Activated CD4-positive, alpha-beta T cell treated with anti-CD3 and anti-CD28 coated beads, Interleukin-2, amount 50 U/mL, for 4 hours (primary cell): ENCODE data around the gene TMEM158.

Source experiments
- DNase-seq, 2 experiments: peaks; one replicate each; pipeline ENCODE4 v3.0.0-alpha.2; 2020

TMEM158 gene

GRCh38 chr3:45232521-45232920 is 6.4 kb upstream of the TMEM158 start:
- no peak for DNase-seq

- DNase-seq, result no peak
These were observed 1.9 kb upstream of the TMEM158 start for GRCh38 chr3:45227946-45228345.

GRCh38 chr3:45227071-45227820 is 1.2 kb upstream of the TMEM158 start:
- no peak for DNase-seq

GRCh38 chr3:45225465-45226205 is 452 bp downstream of the TMEM158 start:
- DNase-seq, result peak; percentile 21 to 37

GRCh38 chr3:45224824-45225464 is 1.1 kb downstream of the TMEM158 start:
- no peak for DNase-seq

GRCh38 chr3:45223889-45224727 is 2.0 kb downstream of the TMEM158 start:
- DNase-seq, result peak; percentile 27 to 28

GRCh38 chr3:45219694-45220093 is 6.4 kb downstream of the TMEM158 start:
- DNase-seq, result no peak

- DNase-seq, result no peak
These were observed 7.3 kb downstream of the TMEM158 start for GRCh38 chr3:45218578-45219390.

- DNase-seq, result no peak
These were observed 10.0 kb downstream of the TMEM158 start for GRCh38 chr3:45216021-45216609.

GRCh38 chr3:45215466-45215865 is 10.6 kb downstream of the TMEM158 start:
- no peak for DNase-seq

- DNase-seq, result no peak
These were observed 11.9 kb downstream of the TMEM158 start for GRCh38 chr3:45214061-45214680.

GRCh38 chr3:45212095-45212468 is 14.0 kb downstream of the TMEM158 start:
- no peak for DNase-seq

- DNase-seq, result no peak
These were observed 14.5 kb downstream of the TMEM158 start for GRCh38 chr3:45211466-45212094.

- peak; percentile 81 to 83 for DNase-seq
These were observed 15.6 kb downstream of the TMEM158 start for GRCh38 chr3:45210308-45211041.

- no peak for DNase-seq
These were observed 16.6 kb downstream of the TMEM158 start for GRCh38 chr3:45209526-45209925.

- no peak for DNase-seq
These were observed 17.5 kb downstream of the TMEM158 start for GRCh38 chr3:45208586-45208985.

- no peak for DNase-seq
These were observed 18.6 kb downstream of the TMEM158 start for GRCh38 chr3:45207446-45207845.

- DNase-seq, result no peak
These were observed 21.0 kb downstream of the TMEM158 start for GRCh38 chr3:45205126-45205525.

- no peak for DNase-seq
These were observed 22.0 kb downstream of the TMEM158 start for GRCh38 chr3:45204136-45204535.
